GM18526 (cell line): ENCODE data around the gene NOL4L.
A peak's percentile ranks its signal among the peaks of the same experiment; 100 is the strongest.

Experiments
- POLR2A ChIP-seq: IDR thresholded peaks from 3 replicates; pipeline ENCODE4 v1.6.1; 2011; ENCODE audit not compliant: insufficient read length; ENCODE audit errors: extremely low read depth

NOL4L gene

GRCh38 chr20:32538526-32538939 is 46.6 kb downstream of the NOL4L start:
- TF ChIP-seq POLR2A, result no peak

- no peak for TF ChIP-seq POLR2A
Measured at GRCh38 chr20:32537657-32538525, 47.2 kb downstream of the NOL4L start.

- TF ChIP-seq POLR2A, result peak; percentile 17
Measured at GRCh38 chr20:32536851-32537656, 48.1 kb downstream of the NOL4L start.

GRCh38 chr20:32535953-32536823 is 48.9 kb downstream of the NOL4L start:
- no peak for TF ChIP-seq POLR2A

- no peak for TF ChIP-seq POLR2A
Measured at GRCh38 chr20:32535316-32535952, 49.7 kb downstream of the NOL4L start.

- TF ChIP-seq POLR2A, result no peak
Measured at GRCh38 chr20:32534661-32535240, 50.4 kb downstream of the NOL4L start.

GRCh38 chr20:32533732-32534131 is 51.4 kb downstream of the NOL4L start:
- TF ChIP-seq POLR2A, result no peak

GRCh38 chr20:32532246-32532645 is 52.9 kb downstream of the NOL4L start:
- TF ChIP-seq POLR2A, result no peak

GRCh38 chr20:32528905-32529670 is 56.0 kb downstream of the NOL4L start:
- TF ChIP-seq POLR2A, result no peak

GRCh38 chr20:32528171-32528891 is 56.8 kb downstream of the NOL4L start:
- no peak for TF ChIP-seq POLR2A

GRCh38 chr20:32527447-32528055 is 57.6 kb downstream of the NOL4L start:
- TF ChIP-seq POLR2A, result no peak

- no peak for TF ChIP-seq POLR2A
Measured at GRCh38 chr20:32527052-32527446, 58.1 kb downstream of the NOL4L start.

- TF ChIP-seq POLR2A, result no peak
Measured at GRCh38 chr20:32526541-32526940, 58.6 kb downstream of the NOL4L start.

- no peak for TF ChIP-seq POLR2A
Measured at GRCh38 chr20:32526125-32526524, 59.0 kb downstream of the NOL4L start.
